Measurements from ENCODE around the gene PLD4.

DNA sequence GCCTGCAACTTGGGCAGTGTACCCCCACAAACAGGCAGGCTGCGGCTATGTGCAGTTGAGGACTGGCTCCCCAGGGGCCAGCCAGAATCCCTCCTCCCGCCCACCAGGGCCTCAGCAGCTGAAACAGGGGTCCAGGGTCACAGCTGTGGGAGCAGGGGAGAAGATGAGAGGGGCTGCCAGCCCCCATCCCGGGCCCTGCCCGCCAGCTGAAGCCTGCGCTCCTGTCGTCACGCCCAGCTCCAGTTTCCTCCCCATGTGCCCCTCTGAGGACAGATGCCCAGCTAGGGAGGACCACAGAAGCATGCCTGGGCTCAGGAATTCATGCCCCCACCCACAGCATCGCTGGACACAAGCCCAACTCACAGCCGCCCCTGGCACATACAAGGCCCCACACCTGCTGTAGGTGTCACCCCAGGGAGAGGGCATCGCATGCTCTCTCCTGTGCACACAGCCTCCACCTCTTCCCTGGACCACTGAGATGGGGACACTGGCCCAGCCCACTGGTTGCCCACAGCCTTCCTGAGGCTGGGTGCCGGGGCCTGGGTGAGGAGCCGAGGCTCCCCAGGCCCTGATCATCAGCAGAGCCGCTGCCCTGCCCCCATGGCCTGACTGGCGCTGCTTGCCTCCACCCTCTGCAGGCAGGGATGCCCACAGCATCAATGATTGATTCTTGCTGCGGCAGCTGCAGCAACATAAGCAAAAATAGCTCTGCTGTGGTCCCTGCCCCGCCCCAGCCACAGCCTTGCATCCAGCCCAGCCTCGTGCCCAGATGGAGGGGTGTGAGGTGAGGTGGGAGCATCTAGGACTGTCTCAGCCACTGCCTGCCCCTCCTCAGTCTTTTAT, 57.2 kb downstream of the PLD4 start:
- TF ChIP-seq EZH2 (IDR thresholded peaks at IDR 0.05; ENCODE audit: borderline replicate concordance, low read length), result no peak
- TF ChIP-seq, protein P1, sequence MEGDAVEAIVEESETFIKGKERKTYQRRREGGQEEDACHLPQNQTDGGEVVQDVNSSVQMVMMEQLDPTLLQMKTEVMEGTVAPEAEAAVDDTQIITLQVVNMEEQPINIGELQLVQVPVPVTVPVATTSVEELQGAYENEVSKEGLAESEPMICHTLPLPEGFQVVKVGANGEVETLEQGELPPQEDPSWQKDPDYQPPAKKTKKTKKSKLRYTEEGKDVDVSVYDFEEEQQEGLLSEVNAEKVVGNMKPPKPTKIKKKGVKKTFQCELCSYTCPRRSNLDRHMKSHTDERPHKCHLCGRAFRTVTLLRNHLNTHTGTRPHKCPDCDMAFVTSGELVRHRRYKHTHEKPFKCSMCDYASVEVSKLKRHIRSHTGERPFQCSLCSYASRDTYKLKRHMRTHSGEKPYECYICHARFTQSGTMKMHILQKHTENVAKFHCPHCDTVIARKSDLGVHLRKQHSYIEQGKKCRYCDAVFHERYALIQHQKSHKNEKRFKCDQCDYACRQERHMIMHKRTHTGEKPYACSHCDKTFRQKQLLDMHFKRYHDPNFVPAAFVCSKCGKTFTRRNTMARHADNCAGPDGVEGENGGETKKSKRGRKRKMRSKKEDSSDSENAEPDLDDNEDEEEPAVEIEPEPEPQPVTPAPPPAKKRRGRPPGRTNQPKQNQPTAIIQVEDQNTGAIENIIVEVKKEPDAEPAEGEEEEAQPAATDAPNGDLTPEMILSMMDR (IDR thresholded peaks at IDR 0.05; ENCODE audit: low read length), result no peak

Data from OCI-LY1 (cell line).